ENCODE data around the gene TRAPPC2L.

- TF ChIP-seq CTCF (IDR thresholded peaks at IDR 0.05) (no peak), POLR2A (IDR thresholded peaks at IDR 0.05) (no peak)
These were observed 10.8 kb upstream of the TRAPPC2L start for GRCh38 chr16:88846088-88846487.
